GM12801 (cell line): ENCODE results near the gene METRN.

Experiments used
- CTCF ChIP-seq: IDR thresholded peaks from one replicate; pipeline ENCODE4 v1.5.1; 2011; ENCODE audit warnings: control low read depth; ENCODE audit not compliant: insufficient read length; ENCODE audit errors: extremely low read depth

Gene METRN

GRCh38 chr16:695355-696089 lies 19.4 kb upstream of the METRN start:
- no peak for TF ChIP-seq CTCF

GRCh38 chr16:698911-699671 lies 15.8 kb upstream of the METRN start:
- TF ChIP-seq CTCF: no peak

GRCh38 chr16:700684-701584 lies 14.0 kb upstream of the METRN start:
- TF ChIP-seq CTCF: no peak

GRCh38 chr16:702341-702740 lies 12.6 kb upstream of the METRN start:
- no peak for TF ChIP-seq CTCF

- no peak for TF ChIP-seq CTCF
Measured at GRCh38 chr16:703406-703805, 11.5 kb upstream of the METRN start.

- no peak for TF ChIP-seq CTCF
Measured at GRCh38 chr16:704047-704446, 10.9 kb upstream of the METRN start.
